Suprapubic skin (tissue), 4 donors: ENCODE data around the gene KAT5. TPM values are rescaled to one million over a fixed set of nuclear protein-coding genes. Genes with fewer than 3 reads are reported as not detected.
"Not testable (repeated sequence)": the region's sequence is repeated elsewhere in the genome, so short reads cannot be mapped to it uniquely, and the experiment has no call there.

Experiments used
- DNase-seq, 2 donors: peaks; one replicate each; pipeline ENCODE4 v3.0.0-alpha.2; 2019; ENCODE audit warnings: low spot score in 2 of 2
- H3K27ac ChIP-seq: fragments of 200-600 bp; sonication (generic); one replicate; pipeline ENCODE4 v1.5.1; 2019
- H3K27me3 ChIP-seq: fragments of 200-600 bp; sonication (generic); one replicate; pipeline ENCODE4 v1.5.1; 2019
- H3K36me3 ChIP-seq: fragments of 200-600 bp; sonication (generic); one replicate; pipeline ENCODE4 v1.5.1; 2019
- H3K4me1 ChIP-seq: fragments of 200-600 bp; sonication (generic); one replicate; pipeline ENCODE4 v1.5.1; 2019
- H3K4me3 ChIP-seq: fragments of 200-600 bp; sonication (generic); one replicate; pipeline ENCODE4 v1.5.1; 2019; ENCODE audit warnings: mild to moderate bottlenecking
- H3K9me3 ChIP-seq: fragments of 200-600 bp; sonication (generic); one replicate; pipeline ENCODE4 v1.5.1; 2019
- EP300 ChIP-seq: sonication (generic); formaldehyde crosslinking; IDR thresholded peaks from one replicate; pipeline ENCODE4 v1.6.1; 2017; ENCODE audit warnings: antibody characterized with exemption
- POLR2A ChIP-seq, 2 donors: fragments of 450-650 bp; IDR thresholded peaks; one replicate each; pipeline ENCODE4 v1.6.1; 2017; ENCODE audit warnings: antibody characterized with exemption in 2 of 2, mild to moderate bottlenecking in 2 of 2, moderate library complexity in 2 of 2
- POLR2AphosphoS5 ChIP-seq, 3 donors: sonication (generic); formaldehyde crosslinking; IDR thresholded peaks; one replicate each; pipeline ENCODE4 v1.6.1; 2017; ENCODE audit warnings: antibody characterized with exemption in 3 of 3
- WGBS: methylation state at CpG from one replicate; pipeline ENCODE4 v1.1.5; 2018; 5-methylcytosine and 5-hydroxymethylcytosine counted together
- total RNA-seq, 4 donors: library from RNA; depleted of rRNA; stranded (reverse); fragments of >200 nt; gene quantifications; one replicate each; pipeline ENCODE4 v1.1.0, GENCODE V29; 2016
- TF ChIP-seq, protein P1 (sequence below), 2 donors: fragments of 200-600 bp in 1 of 2; fragments of 450-650 bp in 1 of 2; sonication (generic) in 1 of 2; IDR thresholded peaks; one replicate each; pipeline ENCODE4 v1.5.1; 2016 to 2019; ENCODE audit warnings: antibody characterized with exemption in 2 of 2, mild to moderate bottlenecking in 1 of 2, moderate library complexity in 1 of 2

KAT5 gene
- total RNA-seq, 4 donors from 2014 or later, result 69.8 to 103 (median 77.5) TPM

DNA sequence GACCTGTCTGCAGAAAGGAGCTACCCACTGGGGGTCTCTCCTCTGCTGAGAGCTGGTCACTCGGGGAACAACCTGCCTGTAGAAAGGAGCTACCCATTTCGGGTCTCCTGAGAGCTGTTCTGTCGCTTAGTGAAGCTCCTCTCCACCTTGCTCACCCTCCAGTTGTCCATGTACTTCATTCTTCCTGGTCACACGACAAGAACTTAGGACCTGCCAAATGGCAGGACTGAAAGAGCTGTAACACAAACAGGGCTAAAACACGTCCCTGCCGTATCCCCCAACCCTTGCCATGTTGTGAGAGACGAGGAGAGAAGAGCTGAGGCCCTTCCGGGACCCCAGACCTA, 32.6 kb downstream of the KAT5 start:
- Histone ChIP-seq H3K4me3 (no peak overlapping the region), H3K36me3 (no peaks in the 10 kb centered on the region), H3K4me1 (peaks cover 6% of the 10 kb centered on the region), H3K27me3 (no peaks in the 10 kb centered on the region), H3K9me3 (no peaks in the 10 kb centered on the region), H3K27ac (no peak overlapping the region)
- WGBS, result 78% methylated on average over 6 of the region's 8 CpGs
- no peak for TF ChIP-seq EP300
- TF ChIP-seq, protein P1, sequence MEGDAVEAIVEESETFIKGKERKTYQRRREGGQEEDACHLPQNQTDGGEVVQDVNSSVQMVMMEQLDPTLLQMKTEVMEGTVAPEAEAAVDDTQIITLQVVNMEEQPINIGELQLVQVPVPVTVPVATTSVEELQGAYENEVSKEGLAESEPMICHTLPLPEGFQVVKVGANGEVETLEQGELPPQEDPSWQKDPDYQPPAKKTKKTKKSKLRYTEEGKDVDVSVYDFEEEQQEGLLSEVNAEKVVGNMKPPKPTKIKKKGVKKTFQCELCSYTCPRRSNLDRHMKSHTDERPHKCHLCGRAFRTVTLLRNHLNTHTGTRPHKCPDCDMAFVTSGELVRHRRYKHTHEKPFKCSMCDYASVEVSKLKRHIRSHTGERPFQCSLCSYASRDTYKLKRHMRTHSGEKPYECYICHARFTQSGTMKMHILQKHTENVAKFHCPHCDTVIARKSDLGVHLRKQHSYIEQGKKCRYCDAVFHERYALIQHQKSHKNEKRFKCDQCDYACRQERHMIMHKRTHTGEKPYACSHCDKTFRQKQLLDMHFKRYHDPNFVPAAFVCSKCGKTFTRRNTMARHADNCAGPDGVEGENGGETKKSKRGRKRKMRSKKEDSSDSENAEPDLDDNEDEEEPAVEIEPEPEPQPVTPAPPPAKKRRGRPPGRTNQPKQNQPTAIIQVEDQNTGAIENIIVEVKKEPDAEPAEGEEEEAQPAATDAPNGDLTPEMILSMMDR (IDR thresholded peaks at IDR 0.05), result no peak
- no peak for TF ChIP-seq POLR2AphosphoS5 (IDR thresholded peaks at IDR 0.05)
- no peak for TF ChIP-seq POLR2A (IDR thresholded peaks at IDR 0.05)
- DNase-seq, result no peak

DNA sequence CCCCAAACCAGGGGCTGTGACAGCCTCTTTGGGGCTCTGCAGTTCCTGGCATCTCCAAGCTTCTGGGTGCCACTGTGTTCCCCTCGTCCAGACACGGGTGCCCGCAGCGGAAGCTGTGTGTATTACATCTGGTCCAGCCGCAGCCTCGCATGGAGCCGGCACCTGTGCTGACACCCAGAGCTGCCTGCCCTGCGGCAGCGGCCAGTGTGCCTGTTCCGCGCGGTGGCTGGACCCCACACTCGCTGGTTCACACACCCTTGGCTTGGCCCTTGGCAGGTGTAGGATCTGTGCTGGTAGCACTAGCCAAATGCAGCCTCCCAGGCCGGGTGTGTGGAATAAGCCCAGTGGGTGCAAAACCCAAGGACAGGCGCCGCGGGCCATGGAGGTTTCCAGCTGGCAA, 33.0 kb downstream of the KAT5 start:
- Histone ChIP-seq H3K4me1 (peaks cover 6% of the 10 kb centered on the region), H3K4me3 (no peak overlapping the region), H3K36me3 (no peaks in the 10 kb centered on the region), H3K27ac (no peak overlapping the region), H3K9me3 (no peaks in the 10 kb centered on the region), H3K27me3 (no peaks in the 10 kb centered on the region)
- TF ChIP-seq EP300 (no peak), POLR2A (IDR thresholded peaks at IDR 0.05) (no peak), POLR2AphosphoS5 (IDR thresholded peaks at IDR 0.05) (no peak)
- TF ChIP-seq, protein P1 (IDR thresholded peaks at IDR 0.05), result no peak
- DNase-seq, result no peak
- WGBS, result 96% methylated on average over 9 of the region's 17 CpGs

DNA sequence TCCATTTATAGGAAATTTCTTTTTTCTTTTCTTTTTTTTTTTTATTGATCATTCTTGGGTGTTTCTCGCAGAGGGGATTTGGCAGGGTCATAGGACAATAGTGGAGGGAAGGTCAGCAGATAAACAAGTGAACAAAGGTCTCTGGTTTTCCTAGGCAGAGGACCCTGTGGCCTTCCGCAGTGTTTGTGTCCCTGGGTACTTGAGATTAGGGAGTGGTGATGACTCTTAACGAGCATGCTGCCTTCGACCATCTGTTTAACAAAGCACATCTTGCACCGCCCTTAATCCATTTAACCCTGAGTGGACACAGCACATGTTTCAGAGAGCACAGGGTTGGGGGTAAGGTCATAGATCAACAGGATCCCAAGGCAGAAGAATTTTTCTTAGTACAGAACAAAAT, 50.1 kb downstream of the KAT5 start:
- H3K4me1 ChIP-seq, result not testable (repeated sequence)

DNA sequence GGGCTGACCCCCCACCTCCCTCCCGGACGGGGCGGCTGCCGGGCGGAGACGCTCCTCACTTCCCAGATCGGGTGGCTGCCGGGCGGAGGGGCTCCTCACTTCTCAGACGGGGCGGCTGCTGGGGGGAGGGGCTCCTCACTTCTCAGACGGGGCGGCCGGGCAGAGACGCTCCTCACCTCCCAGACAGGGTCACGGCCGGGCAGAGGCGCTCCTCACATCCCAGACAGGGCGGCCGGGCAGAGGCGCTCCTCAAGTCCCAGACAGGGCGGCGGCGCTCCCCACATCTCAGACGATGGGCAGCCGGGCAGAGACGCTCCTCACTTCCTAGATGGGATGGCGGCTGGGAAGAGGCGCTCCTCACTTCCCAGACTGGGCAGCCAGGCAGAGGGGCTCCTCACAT, 50.8 kb downstream of the KAT5 start:
- H3K27ac ChIP-seq, H3K9me3 ChIP-seq, H3K4me3 ChIP-seq, DNase-seq, H3K27me3 ChIP-seq, H3K36me3 ChIP-seq, H3K4me1 ChIP-seq: not testable (repeated sequence)
- WGBS, result no CpG with 5 or more reads among the region's 29 CpGs

More for the DNA sequence above, 50.1 kb downstream of the KAT5 start:
- H3K27me3 ChIP-seq, H3K27ac ChIP-seq, DNase-seq, H3K9me3 ChIP-seq, H3K4me3 ChIP-seq, H3K36me3 ChIP-seq: not testable (repeated sequence)
- 73% methylated on average over 5 of the region's 5 CpGs for WGBS

DNA sequence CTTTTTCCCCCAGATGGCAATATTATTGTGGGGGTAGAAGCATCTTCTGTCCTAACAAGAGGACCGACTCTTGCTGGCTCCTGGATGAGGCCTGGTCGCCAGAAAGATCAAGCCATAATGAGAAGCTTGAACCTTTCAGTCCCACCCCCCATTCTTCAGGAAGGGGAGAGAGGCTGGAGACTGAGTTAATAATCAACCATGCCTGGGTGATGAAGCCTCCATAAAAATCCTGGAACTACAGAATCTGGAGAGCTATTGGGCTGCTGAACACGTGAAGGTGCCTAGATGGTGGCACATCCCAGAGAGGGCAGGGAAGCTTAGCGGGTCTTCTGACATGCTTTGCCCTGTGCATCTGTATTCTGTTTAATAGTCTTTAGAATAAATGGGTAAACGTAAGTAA, 52.4 kb downstream of the KAT5 start:
- WGBS, result 79% methylated on average over 5 of the region's 5 CpGs
- DNase-seq, result peak in 1 of 2 donors; percentile 28
- H3K27me3 ChIP-seq, result no peaks in the 10 kb centered on the region
- H3K9me3 ChIP-seq, result no peaks in the 10 kb centered on the region
- H3K36me3 ChIP-seq, result no peaks in the 10 kb centered on the region
- peaks cover under 1% of the 10 kb centered on the region for H3K4me1 ChIP-seq
- no peak overlapping the region for H3K27ac ChIP-seq
- TF ChIP-seq EP300 (no peak), POLR2A (IDR thresholded peaks at IDR 0.05) (no peak), POLR2AphosphoS5 (IDR thresholded peaks at IDR 0.05) (no peak)
- TF ChIP-seq, protein P1 (IDR thresholded peaks at IDR 0.05), result no peak
- H3K4me3 ChIP-seq, result no peak overlapping the region

DNA sequence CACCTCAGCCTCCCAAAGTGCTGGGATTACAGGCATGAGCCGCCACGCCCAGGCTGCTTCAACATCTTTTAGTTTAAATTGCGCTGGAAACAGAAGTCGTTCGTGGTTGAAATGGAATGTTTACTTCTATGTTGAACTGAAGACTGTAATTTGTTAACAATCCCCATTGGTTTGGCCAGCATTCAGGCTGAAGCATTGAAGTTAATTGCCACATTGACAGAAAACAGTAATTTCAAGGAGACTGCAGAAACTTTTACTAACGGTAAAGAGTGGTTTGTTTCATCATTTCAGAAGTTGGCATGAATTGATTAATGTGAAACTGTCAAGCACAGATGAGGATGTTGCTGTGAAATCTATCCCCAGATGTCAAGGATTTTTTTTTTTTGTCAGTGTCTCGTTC, 54.5 kb downstream of the KAT5 start:
- TF ChIP-seq EP300, result no peak
- TF ChIP-seq POLR2AphosphoS5 (IDR thresholded peaks at IDR 0.05), result no peak
- TF ChIP-seq, protein P1 (IDR thresholded peaks at IDR 0.05), result no peak
- TF ChIP-seq POLR2A (IDR thresholded peaks at IDR 0.05), result no peak
- 32% methylated on average over 7 of the region's 7 CpGs for WGBS
- H3K9me3 ChIP-seq, result no peaks in the 10 kb centered on the region
- DNase-seq, result no peak
- H3K4me3 ChIP-seq, result no peak overlapping the region
- no peaks in the 10 kb centered on the region for H3K27me3 ChIP-seq
- H3K27ac ChIP-seq, result no peak overlapping the region
- H3K36me3 ChIP-seq, result no peaks in the 10 kb centered on the region
- peaks cover 7% of the 10 kb centered on the region for H3K4me1 ChIP-seq
